OCI-LY3 (cell line): Measurements from ENCODE around the gene ROBO2.

Experiments
- EZH2phosphoT487 ChIP-seq: fragments of 200-600 bp; shearing (Covaris generic); IDR thresholded peaks from 2 replicates; pipeline ENCODE4 v1.6.1; 2018; ENCODE audit warnings: antibody characterized with exemption, mixed run types, low read depth
- TF ChIP-seq, protein P1 (sequence below): fragments of 200-600, 300-600 bp; sonication (generic); IDR thresholded peaks from 2 replicates; pipeline ENCODE4 v1.5.1; 2014; ENCODE audit warnings: antibody characterized with exemption, low read length, low read depth

DNA sequence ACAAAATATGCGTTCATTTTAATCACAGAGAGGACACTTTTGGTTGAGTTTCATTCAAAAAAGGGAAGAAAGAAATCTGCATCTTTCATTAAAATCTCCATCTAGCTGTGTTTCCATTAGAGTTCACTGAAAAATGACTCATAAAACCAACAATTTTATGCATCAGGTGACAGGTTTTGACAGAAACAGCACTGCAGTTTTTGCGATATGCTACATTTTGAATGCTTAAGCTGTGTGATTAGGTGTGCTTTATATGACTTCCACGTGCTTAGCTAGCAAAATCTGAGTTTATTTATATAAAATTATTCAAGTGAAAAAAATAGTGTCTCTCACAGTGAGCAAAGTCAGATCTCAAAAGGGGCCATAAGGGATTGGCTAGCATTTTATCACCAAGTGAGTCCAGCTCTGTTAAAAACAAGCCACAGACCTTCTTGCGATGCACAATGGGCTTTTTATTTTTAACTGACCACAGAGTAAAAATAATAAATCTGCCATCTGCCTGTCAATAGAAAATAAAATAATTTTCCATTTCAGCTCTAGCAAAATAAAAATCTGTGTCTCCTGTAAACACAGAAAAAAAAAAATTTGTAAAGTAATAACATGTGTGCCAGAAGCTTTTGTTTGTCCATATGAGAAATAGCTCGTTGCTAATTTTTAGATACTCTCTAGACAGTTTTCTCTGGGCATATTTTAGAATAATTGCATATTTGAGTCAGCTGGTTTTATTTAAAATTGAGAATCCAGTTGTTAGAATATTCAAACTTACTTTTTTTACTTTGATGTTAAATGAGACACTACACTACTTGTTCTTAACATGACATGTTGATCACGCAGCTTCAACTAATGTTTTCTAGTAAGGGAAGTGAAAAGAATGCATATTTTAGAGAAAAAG, 409.8 kb downstream of the ROBO2 start:
- TF ChIP-seq, protein P1, sequence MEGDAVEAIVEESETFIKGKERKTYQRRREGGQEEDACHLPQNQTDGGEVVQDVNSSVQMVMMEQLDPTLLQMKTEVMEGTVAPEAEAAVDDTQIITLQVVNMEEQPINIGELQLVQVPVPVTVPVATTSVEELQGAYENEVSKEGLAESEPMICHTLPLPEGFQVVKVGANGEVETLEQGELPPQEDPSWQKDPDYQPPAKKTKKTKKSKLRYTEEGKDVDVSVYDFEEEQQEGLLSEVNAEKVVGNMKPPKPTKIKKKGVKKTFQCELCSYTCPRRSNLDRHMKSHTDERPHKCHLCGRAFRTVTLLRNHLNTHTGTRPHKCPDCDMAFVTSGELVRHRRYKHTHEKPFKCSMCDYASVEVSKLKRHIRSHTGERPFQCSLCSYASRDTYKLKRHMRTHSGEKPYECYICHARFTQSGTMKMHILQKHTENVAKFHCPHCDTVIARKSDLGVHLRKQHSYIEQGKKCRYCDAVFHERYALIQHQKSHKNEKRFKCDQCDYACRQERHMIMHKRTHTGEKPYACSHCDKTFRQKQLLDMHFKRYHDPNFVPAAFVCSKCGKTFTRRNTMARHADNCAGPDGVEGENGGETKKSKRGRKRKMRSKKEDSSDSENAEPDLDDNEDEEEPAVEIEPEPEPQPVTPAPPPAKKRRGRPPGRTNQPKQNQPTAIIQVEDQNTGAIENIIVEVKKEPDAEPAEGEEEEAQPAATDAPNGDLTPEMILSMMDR = no peak
- TF ChIP-seq EZH2phosphoT487 = no peak
